ENCODE data around the gene ZNF691.
"Not testable (repeated sequence)": the region's sequence is repeated elsewhere in the genome, so short reads cannot be mapped to it uniquely, and the experiment has no call there.

Gene ZNF691

DNA sequence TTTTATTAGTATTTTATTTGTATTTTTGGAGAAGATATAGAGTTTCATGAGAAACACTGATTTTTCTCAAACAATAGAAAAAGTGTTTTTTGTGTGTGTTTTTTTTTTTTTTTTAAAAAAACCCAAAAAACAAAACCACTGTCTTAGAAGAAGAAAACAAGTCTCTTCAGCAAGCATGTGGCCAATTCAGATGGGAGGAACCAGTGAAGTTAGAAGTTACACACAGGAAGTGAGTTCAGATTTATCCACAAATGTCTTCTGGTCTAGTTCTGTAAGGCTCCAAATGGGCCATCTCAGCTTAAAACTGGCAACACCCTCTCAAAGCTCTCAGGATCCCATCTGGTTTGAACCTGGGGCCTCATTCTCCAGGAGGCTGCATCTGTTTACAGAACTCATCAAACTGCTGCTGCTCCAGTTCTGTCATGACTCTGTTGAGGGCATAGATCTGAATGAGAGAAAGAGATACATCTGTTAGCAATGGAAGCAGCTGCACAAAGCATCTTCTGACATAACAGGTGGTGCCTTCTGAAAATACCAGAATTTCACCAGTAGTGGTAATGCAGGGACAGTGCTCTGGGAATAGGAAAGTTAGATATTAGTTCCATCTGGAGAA is 39.3 kb upstream of the ZNF691 start:
- TF ChIP-seq, protein P1, sequence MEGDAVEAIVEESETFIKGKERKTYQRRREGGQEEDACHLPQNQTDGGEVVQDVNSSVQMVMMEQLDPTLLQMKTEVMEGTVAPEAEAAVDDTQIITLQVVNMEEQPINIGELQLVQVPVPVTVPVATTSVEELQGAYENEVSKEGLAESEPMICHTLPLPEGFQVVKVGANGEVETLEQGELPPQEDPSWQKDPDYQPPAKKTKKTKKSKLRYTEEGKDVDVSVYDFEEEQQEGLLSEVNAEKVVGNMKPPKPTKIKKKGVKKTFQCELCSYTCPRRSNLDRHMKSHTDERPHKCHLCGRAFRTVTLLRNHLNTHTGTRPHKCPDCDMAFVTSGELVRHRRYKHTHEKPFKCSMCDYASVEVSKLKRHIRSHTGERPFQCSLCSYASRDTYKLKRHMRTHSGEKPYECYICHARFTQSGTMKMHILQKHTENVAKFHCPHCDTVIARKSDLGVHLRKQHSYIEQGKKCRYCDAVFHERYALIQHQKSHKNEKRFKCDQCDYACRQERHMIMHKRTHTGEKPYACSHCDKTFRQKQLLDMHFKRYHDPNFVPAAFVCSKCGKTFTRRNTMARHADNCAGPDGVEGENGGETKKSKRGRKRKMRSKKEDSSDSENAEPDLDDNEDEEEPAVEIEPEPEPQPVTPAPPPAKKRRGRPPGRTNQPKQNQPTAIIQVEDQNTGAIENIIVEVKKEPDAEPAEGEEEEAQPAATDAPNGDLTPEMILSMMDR (IDR thresholded peaks at IDR 0.05; ENCODE audit: insufficient read depth, low read length, missing control alignments), result no peak
- no peak for DNase-seq (ENCODE audit: low read depth, low spot score)
- H3K4me3 ChIP-seq (ENCODE audit: low read depth, low read length), result no peak overlapping the region
- ChIA-PET POLR2A (no interaction called here), CTCF (interaction anchor here (1.8 kb wide), 1 partner anchor 10 kb away, joined by 5 read pairs; the partner anchor contains the start of genes ERMAP and SVBP)

DNA sequence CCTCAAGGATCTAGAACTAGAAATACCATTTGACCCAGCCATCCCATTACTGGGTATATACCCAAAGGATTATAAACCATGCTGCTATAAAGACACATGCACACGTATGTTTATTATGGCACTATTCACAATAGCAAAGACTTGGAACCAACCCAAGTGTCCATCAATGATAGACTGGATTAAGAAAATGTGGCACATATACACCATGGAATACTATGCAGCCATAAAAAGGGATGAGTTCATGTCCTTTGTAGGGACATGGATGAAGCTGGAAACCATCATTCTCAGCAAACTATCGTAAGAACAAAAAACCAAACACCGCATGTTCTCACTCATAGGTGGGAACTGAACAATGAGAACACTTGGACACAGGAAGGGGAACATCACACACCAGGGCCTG is 31.6 kb upstream of the ZNF691 start:
- CTCF ChIA-PET; POLR2A ChIA-PET; H3K4me3 ChIP-seq (ENCODE audit: low read depth, low read length); DNase-seq (ENCODE audit: low read depth, low spot score): not testable (repeated sequence)

DNA sequence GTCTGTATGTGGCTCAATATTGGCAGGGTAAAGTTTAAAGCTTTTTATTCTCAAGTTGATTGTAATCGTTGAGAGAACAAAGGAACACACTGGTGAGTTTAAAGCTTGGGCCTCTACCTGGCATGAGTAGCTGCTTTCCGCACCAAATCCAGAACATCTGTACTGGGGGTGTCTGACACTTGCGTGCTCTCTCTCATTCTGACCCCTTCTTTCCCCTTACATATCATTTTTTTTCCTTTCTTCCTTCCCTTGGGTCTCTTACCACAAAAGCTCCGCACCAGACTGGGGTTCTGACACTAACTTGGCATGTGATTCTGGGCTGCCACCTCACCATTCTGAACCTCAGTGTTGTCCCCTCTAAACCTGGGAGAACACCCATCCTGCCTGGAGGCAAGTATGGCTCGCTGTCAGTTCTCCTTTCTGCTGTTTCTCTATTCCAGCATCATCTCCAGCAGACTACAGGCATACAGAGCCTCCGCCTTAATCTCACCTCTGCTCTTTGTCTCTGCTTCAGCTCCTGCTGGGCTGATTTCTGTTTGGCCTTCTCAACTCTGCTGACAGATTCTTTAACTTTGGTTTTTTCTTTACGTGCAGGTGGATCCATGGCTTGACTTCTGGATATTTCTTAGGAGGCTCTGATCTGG is 30.4 kb upstream of the ZNF691 start:
- H3K4me3 ChIP-seq (ENCODE audit: low read depth, low read length), result peak overlapping the region; percentile 87
- no peak for DNase-seq (ENCODE audit: low read depth, low spot score)
- CTCF ChIA-PET, result interaction anchor here (1.4 to 3.8 kb wide), 2 partner anchors 30 to 38 kb away, joined by 4 to 16 read pairs; partner anchors contain the start of gene ZNF691
- POLR2A ChIA-PET, result no interaction called here
- TF ChIP-seq, protein P1 (IDR thresholded peaks at IDR 0.05; ENCODE audit: insufficient read depth, low read length, missing control alignments), result no peak

- ChIA-PET CTCF (interaction anchor here (0.9 to 3.8 kb wide), 4 partner anchors 9 to 38 kb away, joined by 3 to 16 read pairs (median 4); partner anchors contain the start of gene ZNF691), POLR2A (interaction anchor here (0.6 to 1.2 kb wide), 2 partner anchors 28 to 50 kb away, joined by 3 to 9 read pairs; partner anchors contain the start of genes C1orf50 and P3H1)
- H3K4me3 ChIP-seq (ENCODE audit: low read depth, low read length), result peak within 1 kb of the TSS; percentile 87
- TF ChIP-seq, protein P1 (IDR thresholded peaks at IDR 0.05; ENCODE audit: insufficient read depth, low read length, missing control alignments), result no peak
- DNase-seq (ENCODE audit: low read depth, low spot score), result no peak
Measured at GRCh38 chr1:42816585-42817439, 29.6 kb upstream of the ZNF691 start, which contains the start of the genes ERMAP and SVBP. ERMAP (plus strand) TSS chr1:42817122; CDS start chr1:42830449, 13,327 bp downstream. SVBP (minus strand) TSS chr1:42817397; CDS start chr1:42816544, 853 bp downstream.

- TF ChIP-seq, protein P1 (IDR thresholded peaks at IDR 0.05; ENCODE audit: insufficient read depth, low read length, missing control alignments), result no peak
- no peak for DNase-seq (ENCODE audit: low read depth, low spot score)
- ChIA-PET CTCF (interaction anchor here (0.9 to 3.8 kb wide), 3 partner anchors 9 to 29 kb away, joined by 3 to 16 read pairs (median 5); partner anchors contain the start of gene ZNF691), POLR2A (interaction anchor here (0.6 to 1.2 kb wide), 2 partner anchors 27 to 50 kb away, joined by 3 to 9 read pairs; partner anchors contain the start of genes C1orf50 and P3H1)
- peak overlapping the region; percentile 47 for H3K4me3 ChIP-seq (ENCODE audit: low read depth, low read length)
Measured at GRCh38 chr1:42817440-42817767, 29.0 kb upstream of the ZNF691 start.

GRCh38 chr1:42817976-42818375 is 28.4 kb upstream of the ZNF691 start:
- H3K4me3 ChIP-seq (ENCODE audit: low read depth, low read length), result no peak overlapping the region
- no peak for DNase-seq (ENCODE audit: low read depth, low spot score)
- POLR2A ChIA-PET, result interaction anchor here (0.6 to 1.2 kb wide), 2 partner anchors 26 to 51 kb away, joined by 3 to 9 read pairs; partner anchors contain the start of genes C1orf50 and P3H1
- CTCF ChIA-PET, result interaction anchor here (0.9 to 3.8 kb wide), 3 partner anchors 10 to 29 kb away, joined by 3 to 16 read pairs (median 5); partner anchors contain the start of gene ZNF691
- TF ChIP-seq, protein P1 (IDR thresholded peaks at IDR 0.05; ENCODE audit: insufficient read depth, low read length, missing control alignments), result no peak

Measured in AG04449 (cell line).